NCI-H748 treated with DMSO at 0.1 percent for 48 hours (cell line): ENCODE data around the gene MICALL1.

Source experiments
- DNase-seq: peaks from one replicate; lab custom pipeline; 2025; lab: John Stamatoyannopoulos, UW

The MICALL1 gene, protein sequence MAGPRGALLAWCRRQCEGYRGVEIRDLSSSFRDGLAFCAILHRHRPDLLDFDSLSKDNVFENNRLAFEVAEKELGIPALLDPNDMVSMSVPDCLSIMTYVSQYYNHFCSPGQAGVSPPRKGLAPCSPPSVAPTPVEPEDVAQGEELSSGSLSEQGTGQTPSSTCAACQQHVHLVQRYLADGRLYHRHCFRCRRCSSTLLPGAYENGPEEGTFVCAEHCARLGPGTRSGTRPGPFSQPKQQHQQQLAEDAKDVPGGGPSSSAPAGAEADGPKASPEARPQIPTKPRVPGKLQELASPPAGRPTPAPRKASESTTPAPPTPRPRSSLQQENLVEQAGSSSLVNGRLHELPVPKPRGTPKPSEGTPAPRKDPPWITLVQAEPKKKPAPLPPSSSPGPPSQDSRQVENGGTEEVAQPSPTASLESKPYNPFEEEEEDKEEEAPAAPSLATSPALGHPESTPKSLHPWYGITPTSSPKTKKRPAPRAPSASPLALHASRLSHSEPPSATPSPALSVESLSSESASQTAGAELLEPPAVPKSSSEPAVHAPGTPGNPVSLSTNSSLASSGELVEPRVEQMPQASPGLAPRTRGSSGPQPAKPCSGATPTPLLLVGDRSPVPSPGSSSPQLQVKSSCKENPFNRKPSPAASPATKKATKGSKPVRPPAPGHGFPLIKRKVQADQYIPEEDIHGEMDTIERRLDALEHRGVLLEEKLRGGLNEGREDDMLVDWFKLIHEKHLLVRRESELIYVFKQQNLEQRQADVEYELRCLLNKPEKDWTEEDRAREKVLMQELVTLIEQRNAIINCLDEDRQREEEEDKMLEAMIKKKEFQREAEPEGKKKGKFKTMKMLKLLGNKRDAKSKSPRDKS

DNA sequence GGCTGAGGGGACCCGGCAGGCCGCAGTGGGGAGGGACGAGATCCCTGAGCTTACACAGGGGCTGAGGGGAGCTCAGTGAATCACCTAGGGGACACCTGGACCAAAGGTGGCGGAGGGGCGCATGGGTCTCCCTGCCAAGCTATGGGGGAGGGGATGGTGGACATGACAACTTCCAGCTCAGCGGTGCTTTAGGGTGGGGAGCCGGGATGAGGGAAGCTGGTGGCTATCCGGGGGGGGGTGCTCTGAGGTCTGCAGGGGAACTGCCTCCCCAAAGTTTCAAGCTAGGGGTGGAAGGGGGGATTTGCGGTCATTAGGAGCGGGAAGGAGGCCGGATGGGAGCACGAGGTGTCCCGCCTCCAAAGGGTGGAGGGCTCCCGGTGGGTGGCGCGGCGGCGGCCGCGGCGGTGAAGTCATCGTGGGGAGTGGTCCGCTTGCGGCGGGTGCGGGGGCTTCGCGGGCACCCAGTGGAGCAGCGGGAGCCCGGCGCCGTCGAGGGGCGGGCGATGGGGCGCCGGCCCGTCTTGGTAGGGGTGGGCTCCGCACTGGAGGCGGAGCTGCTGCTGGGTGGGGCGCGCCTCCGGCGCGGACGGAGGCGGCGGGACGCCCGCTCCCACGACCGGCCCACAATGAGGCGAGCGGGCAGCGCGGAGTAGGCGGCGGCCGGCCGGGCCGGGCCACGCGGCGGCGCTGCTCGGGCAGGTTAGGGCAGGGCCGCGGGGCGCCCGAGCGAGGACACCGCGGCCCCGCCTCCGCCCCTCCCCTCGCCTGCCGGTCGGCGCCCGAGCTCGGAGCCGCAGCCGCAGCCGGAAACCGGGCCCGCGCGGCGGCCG, at the start of gene MICALL1:
Gene MICALL1 (plus strand): TSS at position 764 of the 830 bp plus-strand sequence. CDS start 126 bp downstream, outside the sequence.
- DNase-seq, result peak; percentile 1

DNA sequence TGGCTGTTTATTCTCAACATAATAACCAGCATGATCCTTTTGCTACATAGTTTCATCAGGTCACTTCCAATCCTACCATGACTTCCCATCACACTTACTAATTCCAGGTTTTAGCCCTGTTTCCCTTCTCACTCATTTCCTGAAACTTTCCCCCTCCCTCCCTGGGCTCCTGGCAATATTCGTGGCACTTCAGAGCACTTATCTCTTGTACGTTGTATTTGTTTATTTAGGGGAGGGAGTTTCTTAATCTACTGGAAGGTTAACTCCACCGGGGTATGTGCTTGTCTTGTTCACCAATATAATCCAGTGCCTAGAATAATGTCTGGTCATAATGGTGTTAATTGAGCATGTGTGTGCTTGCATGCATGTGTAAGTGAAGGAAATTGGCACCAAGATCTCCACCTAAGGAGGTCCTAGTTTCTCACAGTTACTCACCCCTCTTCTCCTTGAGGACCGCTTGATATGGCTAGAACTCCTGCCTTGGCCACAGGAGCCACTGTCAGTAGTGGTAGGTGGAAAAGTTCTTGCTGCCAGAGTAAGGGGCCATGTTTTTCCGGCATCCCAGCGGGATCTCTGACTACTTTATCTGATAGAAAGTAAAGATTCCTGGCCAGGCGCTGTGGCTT, 45.2 kb upstream of the MICALL1 start:
- no peak for DNase-seq

DNA sequence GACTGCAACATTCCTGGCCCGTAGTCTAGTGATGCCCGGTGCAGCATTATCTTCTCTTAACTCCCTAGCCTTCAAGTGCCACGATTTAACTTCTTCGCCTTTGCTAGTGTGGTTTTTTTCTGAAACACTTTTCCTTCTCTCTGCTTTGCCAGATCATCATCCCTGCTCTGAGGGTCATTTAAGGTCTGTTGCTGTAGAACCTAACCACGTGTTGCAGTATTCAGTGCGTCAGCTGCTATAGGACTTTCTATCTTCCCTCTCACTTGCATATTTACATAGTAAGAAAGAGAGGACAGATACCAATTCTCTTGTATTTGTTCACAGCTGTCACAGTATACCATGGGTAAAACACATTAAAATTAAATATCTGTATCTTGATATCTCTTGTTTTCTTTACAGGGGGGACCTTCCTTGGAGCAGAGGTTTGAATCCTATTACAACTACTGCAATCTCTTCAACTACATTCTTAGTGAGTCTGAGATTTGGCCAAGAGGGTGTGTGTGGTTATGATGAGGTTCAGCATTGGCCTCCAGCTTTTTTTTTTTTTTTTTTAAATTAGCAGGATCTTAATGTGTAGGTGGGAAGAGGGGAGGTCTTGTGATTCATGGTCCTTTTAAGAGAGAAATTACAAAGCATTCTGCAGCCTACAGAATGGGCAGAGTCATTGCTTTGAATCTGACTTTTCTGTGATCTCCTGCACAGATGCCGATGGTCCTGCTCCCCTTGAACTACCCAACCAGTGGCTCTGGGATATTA, 43.3 kb upstream of the MICALL1 start:
- DNase-seq, result no peak

DNA sequence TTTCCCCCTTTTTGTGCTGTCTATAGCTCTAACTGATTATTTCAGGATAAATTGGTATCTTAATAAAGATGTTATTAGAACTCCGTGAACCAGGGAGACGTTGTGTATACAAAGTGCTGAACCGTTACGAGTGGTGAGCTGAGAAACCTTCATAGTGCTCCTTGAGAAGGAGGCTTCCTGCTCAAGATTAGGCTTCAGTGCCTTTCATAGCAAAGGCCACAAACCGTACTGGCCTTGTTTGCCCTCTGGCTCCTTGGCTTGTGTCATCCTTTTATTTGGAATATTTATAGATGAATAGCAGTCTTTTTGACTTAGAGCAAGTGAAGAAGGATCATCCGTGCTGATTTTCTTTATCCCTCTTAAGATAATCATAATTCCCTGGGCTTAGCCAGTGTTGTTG, 40.6 kb upstream of the MICALL1 start:
- no peak for DNase-seq

DNA sequence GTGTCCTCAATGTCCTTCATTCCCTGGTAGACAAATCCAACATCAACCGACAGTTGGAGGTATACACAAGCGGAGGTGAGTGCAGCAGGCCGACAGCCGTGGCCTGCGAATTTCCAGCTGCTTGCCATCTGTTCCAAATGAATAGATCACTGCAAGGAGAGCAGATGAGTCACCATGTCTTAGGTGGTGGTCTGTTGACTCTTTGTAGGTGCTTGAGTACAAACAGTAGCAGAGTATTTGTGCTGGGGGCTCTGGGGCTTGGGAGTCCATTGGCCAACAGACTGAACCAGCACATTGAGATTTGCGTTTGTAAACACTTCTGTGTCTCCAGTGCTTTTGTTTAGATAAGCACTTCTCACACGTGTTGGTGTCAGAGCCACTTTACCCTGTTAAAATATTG, 35.8 kb upstream of the MICALL1 start:
- DNase-seq, result no peak

DNA sequence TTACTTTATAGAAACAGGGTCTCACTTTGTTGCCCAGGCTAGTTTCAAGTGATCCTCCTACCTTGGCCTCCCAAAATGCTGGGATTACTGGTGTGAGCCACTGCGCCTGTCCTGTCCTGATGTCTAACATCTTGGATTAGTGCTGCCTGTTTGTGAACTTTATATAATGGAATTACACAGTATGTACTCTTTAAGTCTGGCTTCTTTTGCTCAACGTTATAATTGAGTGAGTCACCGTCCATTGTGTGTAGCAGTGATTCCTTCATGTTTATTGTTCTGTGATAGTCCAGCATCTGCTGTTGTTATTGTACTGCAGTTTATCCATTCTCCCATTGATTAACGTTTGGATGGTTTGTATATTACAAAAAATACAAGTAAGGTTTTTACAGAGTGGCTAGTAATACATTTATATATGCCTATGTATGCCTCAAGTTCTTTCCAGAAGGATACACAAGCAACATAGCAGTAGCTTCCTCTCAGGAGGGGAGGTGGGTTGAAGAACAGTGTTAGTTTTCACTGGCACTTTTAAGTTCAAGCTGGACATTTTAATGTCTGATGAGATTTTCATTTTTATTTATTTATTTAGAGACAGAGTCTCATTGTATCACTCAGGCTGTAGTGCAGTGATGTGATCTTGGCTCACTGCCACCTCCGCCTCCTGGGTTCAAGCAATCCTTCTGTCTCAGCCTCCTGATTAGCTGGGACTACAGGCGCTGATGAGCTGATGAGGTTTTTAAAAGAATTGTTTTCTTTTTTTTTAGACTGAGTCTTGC, 25.2 kb upstream of the MICALL1 start:
- DNase-seq, result no peak

DNA sequence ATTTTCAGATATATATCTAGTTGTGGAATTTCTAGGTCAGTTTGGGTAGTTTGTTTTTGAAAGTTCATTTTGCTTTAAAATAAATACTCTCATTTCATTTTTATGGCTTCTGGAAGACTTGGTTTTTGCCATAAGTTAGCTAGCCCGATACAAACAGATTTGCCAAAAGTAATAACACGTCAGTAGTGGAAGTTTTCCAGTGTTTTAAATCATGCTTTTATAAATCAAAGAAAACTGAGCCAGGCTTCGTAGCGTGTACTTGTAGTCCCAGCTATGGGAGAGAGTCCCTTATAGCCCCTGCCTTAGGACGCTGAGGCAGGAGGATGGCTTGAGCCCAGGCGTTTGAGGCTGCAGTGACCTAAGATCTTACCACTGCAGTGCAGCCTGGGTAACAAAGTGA, 21.7 kb upstream of the MICALL1 start:
- DNase-seq, result no peak

DNA sequence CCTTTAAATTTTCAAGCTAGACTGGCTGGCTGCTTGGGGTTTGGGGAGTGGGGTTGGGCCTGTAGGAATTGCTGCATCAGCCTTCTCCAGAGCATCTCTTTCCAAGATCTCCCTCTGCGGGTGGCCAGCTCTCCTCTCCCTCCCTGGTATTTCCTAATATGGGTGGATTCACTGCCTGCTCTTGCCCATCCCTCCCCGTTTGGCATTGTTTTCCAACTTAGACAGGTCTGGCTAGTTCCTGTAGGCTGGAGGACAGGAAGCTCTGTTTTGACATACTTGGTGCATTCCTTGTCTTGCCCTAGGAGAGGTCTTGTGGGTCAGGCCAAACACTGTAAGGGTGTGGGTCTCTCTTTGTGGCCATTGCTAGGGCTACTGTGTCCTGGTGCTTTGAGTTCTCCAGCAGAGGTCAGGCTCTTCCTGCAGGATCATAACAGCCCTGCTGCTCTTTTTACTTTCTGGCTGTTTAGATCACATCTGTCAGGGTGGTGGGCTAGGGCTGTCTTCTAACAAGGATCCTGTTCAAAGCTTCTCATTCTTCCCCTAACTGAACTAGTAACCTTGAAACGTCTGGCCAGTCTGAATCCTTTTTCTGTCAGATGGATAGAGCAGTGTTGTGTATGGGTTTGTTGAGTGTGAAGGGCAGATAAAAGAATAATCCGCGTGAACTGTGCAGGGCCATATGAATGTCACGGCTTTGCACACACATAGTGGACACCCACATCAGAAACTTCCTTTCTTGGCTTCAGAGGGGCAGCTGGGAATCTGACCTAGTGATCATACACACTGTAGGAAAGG, 18.3 kb upstream of the MICALL1 start:
- DNase-seq, result no peak

DNA sequence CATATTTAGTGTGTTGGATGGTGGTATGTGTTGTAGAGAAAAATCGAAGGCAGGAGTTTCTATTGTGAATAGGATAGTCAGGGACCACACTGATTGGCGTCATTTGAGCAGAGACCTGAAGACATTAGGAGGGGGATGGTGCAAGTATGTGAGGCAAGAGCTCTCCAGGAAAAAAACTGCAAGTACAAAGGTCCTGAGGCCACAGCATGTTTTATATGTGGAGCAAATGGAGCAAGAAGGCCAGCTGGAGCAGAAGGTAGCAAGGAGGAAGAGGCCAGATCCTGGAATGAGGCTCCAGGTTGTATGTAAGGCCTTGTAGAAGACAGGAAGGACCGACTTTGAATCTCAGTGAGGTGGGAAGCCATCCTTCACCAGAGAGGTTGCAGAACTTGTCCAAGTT, 14.2 kb upstream of the MICALL1 start:
- DNase-seq, result no peak

DNA sequence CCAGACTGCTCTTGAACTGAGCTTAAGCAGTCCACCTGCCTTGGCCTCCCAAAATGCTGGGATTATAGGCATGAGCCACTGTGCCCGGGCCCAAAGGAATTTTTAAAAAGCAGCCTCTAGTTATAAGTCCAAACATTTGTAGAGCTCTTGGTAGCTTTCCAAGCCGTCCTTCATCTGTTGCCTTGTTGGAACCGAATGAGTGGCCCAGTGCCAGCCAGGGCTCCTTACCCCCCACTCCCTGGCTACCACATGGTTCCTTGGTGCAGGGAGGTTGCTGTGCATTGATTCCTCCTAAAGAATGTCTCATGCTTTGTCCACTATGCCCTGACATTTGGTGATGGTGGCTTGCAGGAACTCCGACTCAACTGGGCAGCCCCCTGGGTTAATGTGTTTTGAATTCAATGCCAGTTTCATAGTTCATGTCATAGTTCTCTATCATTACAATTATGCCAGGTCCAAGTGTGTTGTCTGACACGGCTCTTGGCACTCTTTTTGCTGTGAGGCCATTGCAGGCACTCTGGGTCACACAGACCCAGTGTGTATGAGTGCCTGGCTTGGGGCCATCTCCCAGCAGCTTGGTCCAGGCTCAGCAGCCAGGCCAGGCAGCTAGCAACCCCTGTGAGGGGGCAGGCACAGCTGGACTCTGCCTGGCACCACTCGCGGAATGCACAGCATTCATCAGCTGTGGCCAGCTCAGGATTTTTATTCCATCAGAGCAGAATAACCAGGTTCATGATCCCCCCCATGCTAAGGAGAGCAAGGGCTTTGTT, 13.3 kb upstream of the MICALL1 start:
- DNase-seq, result no peak

DNA sequence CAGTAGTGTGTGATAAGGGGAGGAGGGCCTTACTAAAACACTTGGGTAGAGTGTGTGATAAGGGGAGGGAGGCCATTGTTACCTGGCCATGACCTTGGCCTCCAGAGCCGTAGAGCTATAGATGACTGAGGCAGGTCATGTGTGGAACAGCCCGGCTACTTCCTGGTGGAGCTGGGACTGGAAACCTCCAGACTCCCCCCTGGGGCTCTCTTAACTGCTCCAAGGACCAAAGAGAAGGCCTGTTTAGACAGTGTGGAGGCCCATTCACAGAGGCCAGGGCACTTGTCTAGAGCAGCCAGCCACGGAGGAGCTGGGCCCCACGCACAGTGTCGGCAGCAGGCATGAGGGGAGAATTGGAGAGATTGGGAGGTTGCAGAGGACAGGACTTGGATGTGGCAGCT, 12.5 kb upstream of the MICALL1 start:
- DNase-seq, result no peak

DNA sequence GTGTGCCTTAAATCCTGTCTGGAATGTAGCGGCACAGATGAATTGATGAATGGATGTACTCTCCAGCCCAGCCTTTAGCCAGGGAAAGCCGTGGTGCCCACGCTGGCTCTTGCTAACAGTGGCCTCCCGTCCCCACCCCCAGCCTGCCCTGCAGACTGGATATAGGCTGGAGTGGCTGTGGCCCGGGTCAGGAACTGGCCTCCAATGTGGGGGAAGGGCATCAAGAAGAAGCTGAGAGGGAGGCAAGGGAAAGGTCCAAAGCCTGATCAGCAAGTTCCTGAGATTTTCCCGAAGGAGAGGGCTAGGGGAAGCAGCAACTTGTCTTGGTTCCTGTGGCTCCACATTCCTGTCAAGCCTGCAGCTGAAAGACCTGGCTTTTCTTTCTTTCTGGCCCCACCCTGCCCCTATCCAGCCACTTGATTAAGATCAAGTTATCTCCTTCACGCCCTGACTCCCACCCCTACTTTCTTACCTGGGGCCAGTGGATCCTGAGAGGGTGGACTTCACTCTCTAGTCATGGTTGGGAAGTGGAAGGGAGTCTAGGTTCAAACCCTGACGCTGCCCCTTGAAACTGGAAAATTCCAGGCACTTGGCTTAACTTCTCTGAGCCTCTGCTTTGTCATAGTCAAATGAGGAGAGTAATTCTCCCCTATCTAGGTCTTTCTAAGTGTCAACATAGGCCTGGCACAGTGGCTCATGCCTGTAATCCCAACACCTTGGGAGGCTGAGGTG, 11.0 kb upstream of the MICALL1 start:
- DNase-seq, result no peak

DNA sequence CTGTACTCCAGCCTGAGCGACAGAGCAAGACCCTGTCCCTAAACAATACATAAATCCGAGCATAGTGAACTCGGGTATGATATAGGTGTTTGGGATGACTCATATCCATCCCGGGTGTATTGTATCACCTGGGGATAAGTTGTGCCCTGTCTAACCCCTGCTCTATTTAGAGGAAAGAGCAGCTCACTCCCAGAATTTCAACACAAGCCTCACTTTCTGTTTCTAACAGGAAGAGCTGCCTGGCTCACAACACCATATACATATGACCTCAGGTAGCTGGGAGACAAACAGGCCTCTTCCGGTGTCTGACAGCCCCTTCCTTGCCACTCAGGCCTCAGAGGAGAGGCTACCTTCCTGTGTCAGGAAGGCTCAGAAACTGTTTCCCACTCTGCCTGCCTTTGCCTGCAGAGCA, 9.9 kb upstream of the MICALL1 start:
- DNase-seq, result no peak

DNA sequence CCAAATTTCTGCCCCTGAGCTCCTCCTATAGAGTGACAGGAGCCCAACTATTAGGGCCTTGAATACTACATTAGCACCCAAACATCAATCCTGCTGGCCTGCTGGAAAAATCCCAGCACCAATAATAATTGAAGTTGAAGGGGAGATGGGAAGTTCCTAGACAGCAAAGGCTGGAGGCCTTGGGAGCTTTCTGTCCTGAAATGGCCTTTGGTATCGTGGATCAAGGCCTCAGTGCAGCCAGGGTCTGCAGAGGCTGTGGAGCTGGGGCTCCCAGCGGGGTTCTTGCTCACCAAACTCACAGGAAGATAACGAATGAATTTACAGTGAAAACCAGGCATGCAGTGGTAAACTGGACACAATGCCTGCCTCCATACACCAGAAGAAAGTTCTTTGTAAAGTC, 9.2 kb upstream of the MICALL1 start:
- DNase-seq, result no peak

DNA sequence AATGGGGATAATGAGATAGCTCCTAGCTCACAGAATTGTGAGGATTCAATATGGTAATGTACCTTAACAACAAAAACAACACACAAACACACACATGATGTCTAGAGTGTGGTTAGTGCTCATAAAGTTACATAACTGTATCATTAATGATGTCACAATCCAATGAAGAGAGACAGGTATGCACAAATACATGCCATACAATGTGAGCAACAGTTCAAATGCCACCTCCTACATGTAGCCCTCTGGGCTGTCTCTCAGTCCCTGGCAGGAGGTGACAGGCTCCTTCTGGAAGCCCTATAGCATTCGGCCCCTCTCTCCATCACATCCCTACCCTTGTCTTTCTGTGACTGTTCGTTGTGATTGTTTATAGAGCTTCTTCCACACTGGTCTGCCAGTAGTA, 8.3 kb upstream of the MICALL1 start:
- DNase-seq, result no peak

DNA sequence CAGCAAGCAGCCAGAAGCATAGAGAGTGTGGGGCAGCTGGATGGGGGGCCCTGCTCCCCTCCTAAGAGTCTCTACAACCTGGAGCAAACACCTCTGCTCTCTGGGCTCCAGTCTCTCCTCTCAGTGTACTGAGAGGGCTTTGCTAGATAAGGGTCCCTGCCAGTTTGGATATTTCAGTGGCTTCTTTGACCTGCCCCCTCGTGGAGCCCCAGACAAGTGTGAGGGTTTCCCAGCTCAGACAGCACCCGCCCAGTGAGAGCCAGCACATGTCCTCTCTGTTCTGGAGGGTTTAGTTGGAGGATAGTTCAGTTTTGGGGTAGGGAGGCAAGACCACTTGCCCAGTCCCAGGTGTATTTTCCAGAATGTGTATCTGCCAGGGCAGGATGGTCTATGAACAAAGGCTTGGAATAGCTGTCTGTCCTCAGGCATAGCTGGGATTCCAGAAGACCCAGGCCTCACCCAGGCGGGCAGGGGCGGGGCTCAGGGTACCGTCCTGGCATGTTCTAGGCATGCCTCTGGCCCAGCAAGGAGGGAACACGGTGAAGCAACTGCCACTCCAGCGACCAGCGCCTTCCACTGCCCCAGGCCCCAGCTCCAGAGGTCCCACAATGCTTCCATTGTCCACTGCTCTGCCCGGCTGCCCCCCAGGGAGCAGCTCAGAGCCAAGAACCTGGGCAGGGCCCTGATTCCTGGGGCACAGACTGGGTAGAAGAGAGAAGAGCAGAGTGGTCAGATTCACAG, 7.5 kb upstream of the MICALL1 start:
- DNase-seq, result no peak
